HG03060 (cell line): Measurements from ENCODE around the gene PRCP.
"Not testable (repeated sequence)": the region's sequence is repeated elsewhere in the genome, so short reads cannot be mapped to it uniquely, and the experiment has no call there.

Experiments
- ATAC-seq: cut with Tn5 transposase; IDR thresholded peaks from one replicate; pipeline ENCODE4 v1.9.1; 2021; ENCODE audit warnings: low read depth, moderate number of reproducible peaks; ENCODE audit not compliant: unreplicated experiment

PRCP gene

GRCh38 chr11:82873919-82874333, 26.3 kb downstream of the PRCP start:
- no peak for ATAC-seq

GRCh38 chr11:82872377-82873150, 27.7 kb downstream of the PRCP start:
- ATAC-seq = no peak

GRCh38 chr11:82871646-82872045, 28.6 kb downstream of the PRCP start:
- ATAC-seq = no peak

- no peak for ATAC-seq
These were observed 30.6 kb downstream of the PRCP start for GRCh38 chr11:82869657-82870056.

- no peak for ATAC-seq
These were observed 32.6 kb downstream of the PRCP start for GRCh38 chr11:82867495-82868082.

- no peak for ATAC-seq
These were observed 34.4 kb downstream of the PRCP start for GRCh38 chr11:82865841-82866240.

- ATAC-seq = no peak
These were observed 36.0 kb downstream of the PRCP start for GRCh38 chr11:82864268-82864667.

- ATAC-seq = no peak
These were observed 37.0 kb downstream of the PRCP start for GRCh38 chr11:82863209-82863608.

- ATAC-seq = no peak
These were observed 37.9 kb downstream of the PRCP start for GRCh38 chr11:82862379-82862778.

- no peak for ATAC-seq
These were observed 40.5 kb downstream of the PRCP start for GRCh38 chr11:82859750-82860149.

GRCh38 chr11:82858556-82859091, 41.6 kb downstream of the PRCP start:
- ATAC-seq = no peak

GRCh38 chr11:82858133-82858532, 42.1 kb downstream of the PRCP start:
- no peak for ATAC-seq

- no peak for ATAC-seq
These were observed 43.1 kb downstream of the PRCP start for GRCh38 chr11:82857145-82857544.

- ATAC-seq = no peak
These were observed 44.6 kb downstream of the PRCP start for GRCh38 chr11:82855616-82856015.

GRCh38 chr11:82854916-82855315, 45.3 kb downstream of the PRCP start:
- not testable (repeated sequence) for ATAC-seq

- ATAC-seq = no peak
These were observed 46.0 kb downstream of the PRCP start for GRCh38 chr11:82854242-82854641.

- ATAC-seq = no peak
These were observed 51.4 kb downstream of the PRCP start for GRCh38 chr11:82848829-82849228.

- ATAC-seq = no peak
These were observed 54.6 kb downstream of the PRCP start for GRCh38 chr11:82845356-82846353.

GRCh38 chr11:82843057-82843795, 57.0 kb downstream of the PRCP start:
- no peak for ATAC-seq

GRCh38 chr11:82842019-82842418, 58.2 kb downstream of the PRCP start:
- no peak for ATAC-seq
